NT2/D1 (cell line): ENCODE measurements around the gene MINDY1.

Source experiments
- DNase-seq: peaks from one replicate; pipeline ENCODE4 v3.0.0-alpha.2; 2011; ENCODE audit warnings: low read depth, low spot score
- H3K27me3 ChIP-seq: 2 replicates; pipeline ENCODE4 v1.6.0; 2011; ENCODE audit warnings: mild to moderate bottlenecking; ENCODE audit not compliant: insufficient read length, insufficient read depth
- H3K36me3 ChIP-seq: 2 replicates; pipeline ENCODE4 v1.6.1; 2011; ENCODE audit warnings: mild to moderate bottlenecking, low read length, mixed read lengths; ENCODE audit not compliant: insufficient read depth, insufficient read length
- H3K4me1 ChIP-seq: 2 replicates; pipeline ENCODE4 v1.5.1; 2011; ENCODE audit not compliant: insufficient read depth, insufficient read length
- H3K4me3 ChIP-seq: 2 replicates; pipeline ENCODE4 v1.5.1; 2011; ENCODE audit warnings: low read depth; ENCODE audit not compliant: insufficient read length
- H3K9ac ChIP-seq: 2 replicates; pipeline ENCODE4 v1.6.0; 2011; ENCODE audit warnings: low read depth; ENCODE audit not compliant: insufficient read length
- H3K9me3 ChIP-seq: 2 replicates; pipeline ENCODE4 v1.5.1; 2011; ENCODE audit warnings: mild to moderate bottlenecking, low read length; ENCODE audit not compliant: insufficient read depth
- SUZ12 ChIP-seq: IDR thresholded peaks from 2 replicates; pipeline ENCODE4 v1.6.1; 2011; ENCODE audit not compliant: insufficient read length, insufficient read depth; ENCODE audit errors: extremely low read depth
- YY1 ChIP-seq: IDR thresholded peaks from 2 replicates; pipeline ENCODE4 v1.6.1; 2011; ENCODE audit not compliant: insufficient read length, insufficient read depth
- ZNF274 ChIP-seq: IDR thresholded peaks from 2 replicates; pipeline ENCODE4 v1.6.1; 2011; ENCODE audit warnings: mild to moderate bottlenecking, low read depth, low read length

Gene MINDY1

GRCh38 chr1:151036356-151036755 is 29.7 kb upstream of the MINDY1 start, which contains the start of gene BNIPL:
Gene BNIPL, plus strand, starts transcription at chr1:151036586. Its CDS starts 140 bp downstream, at chr1:151036726.
- Histone ChIP-seq H3K4me3 (no peak within 1 kb of the TSS), H3K9me3 (no peaks in the 10 kb centered on the region), H3K9ac (no peak within 1 kb of the TSS), H3K36me3 (peaks cover 22% of the 10 kb centered on the region), H3K4me1 (no peaks in the 10 kb centered on the region), H3K27me3 (no peaks in the 10 kb centered on the region)
- DNase-seq: no peak
- TF ChIP-seq SUZ12 (no peak), YY1 (no peak), ZNF274 (no peak)

- Histone ChIP-seq H3K36me3 (peaks cover 29% of the 10 kb centered on the region), H3K4me1 (no peaks in the 10 kb centered on the region)
- TF ChIP-seq ZNF274 (no peak), SUZ12 (no peak), YY1 (no peak)
Observed at GRCh38 chr1:151035167-151035566, 28.5 kb upstream of the MINDY1 start.

GRCh38 chr1:151032164-151032563 is 25.5 kb upstream of the MINDY1 start:
- H3K4me3 ChIP-seq: no peak overlapping the region
- TF ChIP-seq YY1 (no peak), SUZ12 (no peak), ZNF274 (no peak)
- no peaks in the 10 kb centered on the region for H3K27me3 ChIP-seq
- H3K4me1 ChIP-seq: no peaks in the 10 kb centered on the region
- H3K9me3 ChIP-seq: no peaks in the 10 kb centered on the region
- no peak for DNase-seq
- peaks cover 52% of the 10 kb centered on the region for H3K36me3 ChIP-seq
- H3K9ac ChIP-seq: no peak overlapping the region

More at GRCh38 chr1:151035167-151035566, 28.5 kb upstream of the MINDY1 start:
- no peak for DNase-seq
- Histone ChIP-seq H3K27me3 (no peaks in the 10 kb centered on the region), H3K9ac (no peak overlapping the region), H3K9me3 (no peaks in the 10 kb centered on the region), H3K4me3 (no peak overlapping the region)

- Histone ChIP-seq H3K9ac (no peak overlapping the region), H3K4me1 (no peaks in the 10 kb centered on the region), H3K27me3 (no peaks in the 10 kb centered on the region), H3K4me3 (no peak overlapping the region), H3K9me3 (no peaks in the 10 kb centered on the region), H3K36me3 (peaks cover 49% of the 10 kb centered on the region)
- DNase-seq: no peak
- TF ChIP-seq YY1 (no peak), SUZ12 (no peak), ZNF274 (no peak)
Observed at GRCh38 chr1:151026460-151026859, 19.8 kb upstream of the MINDY1 start.

- H3K4me3 ChIP-seq: no peak overlapping the region
- H3K4me1 ChIP-seq: no peaks in the 10 kb centered on the region
- H3K27me3 ChIP-seq: no peaks in the 10 kb centered on the region
- TF ChIP-seq SUZ12 (no peak), YY1 (no peak), ZNF274 (no peak)
- H3K9me3 ChIP-seq: no peaks in the 10 kb centered on the region
- no peak overlapping the region for H3K9ac ChIP-seq
- DNase-seq: peak; percentile 85
- peaks cover 39% of the 10 kb centered on the region for H3K36me3 ChIP-seq
Observed at GRCh38 chr1:151024540-151025146, 17.9 kb upstream of the MINDY1 start.

GRCh38 chr1:151013518-151013917 is 6.8 kb upstream of the MINDY1 start:
- Histone ChIP-seq H3K9me3 (no peaks in the 10 kb centered on the region), H3K4me1 (peaks cover 2% of the 10 kb centered on the region), H3K36me3 (peaks cover 17% of the 10 kb centered on the region), H3K27me3 (no peaks in the 10 kb centered on the region), H3K4me3 (no peak overlapping the region), H3K9ac (no peak overlapping the region)
- TF ChIP-seq SUZ12 (no peak), YY1 (no peak), ZNF274 (no peak)
- no peak for DNase-seq

GRCh38 chr1:151012684-151013471 is 6.2 kb upstream of the MINDY1 start:
- Histone ChIP-seq H3K4me1 (peaks cover 2% of the 10 kb centered on the region), H3K9me3 (no peaks in the 10 kb centered on the region), H3K36me3 (peaks cover 10% of the 10 kb centered on the region), H3K9ac (no peak overlapping the region), H3K4me3 (no peak overlapping the region), H3K27me3 (no peaks in the 10 kb centered on the region)
- no peak for DNase-seq
- TF ChIP-seq ZNF274 (no peak), YY1 (no peak), SUZ12 (no peak)
